Activated CD4-positive, alpha-beta T cell treated with anti-CD3 and anti-CD28 coated beads, Interleukin-2, amount 50 U/mL, for 4 hours (primary cell): ENCODE measurements around the gene PRSS36.
"Not testable (repeated sequence)": the region's sequence is repeated elsewhere in the genome, so short reads cannot be mapped to it uniquely, and the experiment has no call there.

ENCODE experiments used
- DNase-seq, 2 experiments: peaks; one replicate each; pipeline ENCODE4 v3.0.0-alpha.2; 2020

The PRSS36 gene

GRCh38 chr16:31149894-31150890 lies at the start of gene PRSS36:
Gene PRSS36, minus strand, starts transcription at chr16:31150066. Its CDS starts 31 bp downstream, at chr16:31150035.
- DNase-seq: no peak

- DNase-seq: no peak
Measured at GRCh38 chr16:31199430-31200041, 49.7 kb upstream of the PRSS36 start.

GRCh38 chr16:31198207-31198882 lies 48.5 kb upstream of the PRSS36 start:
- DNase-seq: no peak

GRCh38 chr16:31196324-31197088 lies 46.6 kb upstream of the PRSS36 start:
- DNase-seq: no peak

GRCh38 chr16:31195861-31196260 lies 46.0 kb upstream of the PRSS36 start:
- DNase-seq: not testable (repeated sequence)

- DNase-seq: no peak
Measured at GRCh38 chr16:31194898-31195297, 45.0 kb upstream of the PRSS36 start.

GRCh38 chr16:31193874-31194273 lies 44.0 kb upstream of the PRSS36 start:
- no peak for DNase-seq

- DNase-seq: no peak
Measured at GRCh38 chr16:31192856-31193642, 43.2 kb upstream of the PRSS36 start.

GRCh38 chr16:31191697-31192428 lies 42.0 kb upstream of the PRSS36 start:
- DNase-seq: no peak

GRCh38 chr16:31190818-31191444 lies 41.1 kb upstream of the PRSS36 start:
- no peak for DNase-seq

- DNase-seq: no peak
Measured at GRCh38 chr16:31190061-31190460, 40.2 kb upstream of the PRSS36 start.

GRCh38 chr16:31189412-31189778 lies 39.5 kb upstream of the PRSS36 start:
- DNase-seq: no peak

- no peak for DNase-seq
Measured at GRCh38 chr16:31188450-31189411, 38.9 kb upstream of the PRSS36 start.

- DNase-seq: no peak
Measured at GRCh38 chr16:31187808-31188189, 37.9 kb upstream of the PRSS36 start.

- DNase-seq: no peak
Measured at GRCh38 chr16:31186930-31187807, 37.3 kb upstream of the PRSS36 start.

GRCh38 chr16:31186176-31186575 lies 36.3 kb upstream of the PRSS36 start:
- DNase-seq: no peak

GRCh38 chr16:31185339-31185738 lies 35.5 kb upstream of the PRSS36 start:
- DNase-seq: no peak

GRCh38 chr16:31184888-31185287 lies 35.0 kb upstream of the PRSS36 start:
- no peak for DNase-seq
